ENCODE results near the gene HLA-DPA1.

DNA sequence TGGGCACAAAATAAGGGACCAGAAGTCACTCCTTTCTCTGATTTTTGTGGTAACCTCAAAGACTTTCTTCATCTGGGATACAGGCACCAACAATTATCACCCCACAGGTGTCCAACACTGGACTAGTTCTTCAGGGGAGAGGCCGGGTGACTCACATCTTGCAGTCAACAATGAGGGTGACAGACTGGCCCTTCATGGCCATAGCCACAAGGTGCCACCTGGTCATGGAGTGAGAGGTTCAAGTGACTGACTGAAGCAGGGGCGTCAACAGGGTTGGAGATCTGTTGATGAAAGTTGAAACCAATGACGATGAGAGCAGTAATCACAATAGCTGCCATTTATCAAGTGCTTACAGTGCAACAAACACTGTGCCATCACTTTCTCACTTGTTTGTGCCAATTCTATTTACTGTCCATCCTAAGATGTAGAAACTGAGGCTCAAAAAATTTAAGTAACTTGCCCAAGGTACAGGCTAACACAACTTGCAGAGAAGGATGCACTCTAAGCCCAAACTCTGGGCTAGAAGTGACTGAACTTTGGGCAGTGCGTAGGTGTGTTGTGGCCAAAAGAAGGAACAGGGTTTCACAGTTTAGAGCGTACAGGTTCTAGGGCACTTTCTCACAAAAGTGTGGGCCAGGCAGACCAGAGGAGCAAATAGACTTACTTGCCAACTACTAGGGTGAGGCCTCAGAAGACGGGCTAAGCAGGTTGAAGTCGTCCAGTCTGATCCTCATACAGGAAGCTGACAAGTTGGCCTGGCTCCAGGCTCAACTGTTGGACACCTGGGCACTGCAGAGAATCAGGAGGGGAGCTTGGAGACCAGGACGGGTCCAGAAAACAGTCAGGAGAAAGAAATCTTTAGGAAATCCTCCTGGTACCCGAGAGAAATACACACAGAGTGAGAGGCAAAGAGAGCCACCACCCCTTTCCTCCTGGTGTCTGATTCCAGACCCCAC, 32.7 kb upstream of the HLA-DPA1 start:
- TF ChIP-seq CTCF (IDR thresholded peaks at IDR 0.05) (no peak), POLR2A (IDR thresholded peaks at IDR 0.05) (no peak), POLR2AphosphoS5 (IDR thresholded peaks at IDR 0.05) (no peak)

Data from suprapubic skin (tissue), 4 donors.